Measurements from ENCODE around the gene FAM240A. TPM values are rescaled to one million over a fixed set of nuclear protein-coding genes. Genes with fewer than 3 reads are reported as not detected.

The FAM240A gene
- total RNA-seq, 1 experiment from 2014 or later = not detected

DNA sequence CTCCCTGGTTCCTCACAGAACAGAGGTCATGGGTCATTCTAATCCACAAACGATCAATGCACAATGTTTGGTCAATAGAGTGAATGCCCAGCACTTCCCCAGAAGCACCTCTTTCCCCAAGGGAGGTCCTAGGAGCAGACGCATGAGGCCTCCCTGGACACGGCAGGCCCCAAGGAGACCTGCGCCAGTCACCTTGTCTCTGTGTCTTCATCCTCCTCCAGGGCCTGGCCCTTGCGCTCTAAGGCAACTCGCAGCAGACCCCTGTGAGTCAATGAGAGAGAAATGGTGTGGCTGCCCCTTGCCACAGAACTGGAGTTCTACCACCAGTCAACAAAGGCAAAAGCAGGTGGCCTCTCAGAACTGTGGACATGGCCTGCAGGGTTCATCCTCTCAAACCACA is 63.1 kb downstream of the FAM240A start:
- no peaks in the 10 kb centered on the region for H3K27me3 ChIP-seq
- no peak overlapping the region for H3K4me3 ChIP-seq
- no peak for DNase-seq
- H3K36me3 ChIP-seq = no peaks in the 10 kb centered on the region
- H3K9me3 ChIP-seq = no peaks in the 10 kb centered on the region

Other genes starting within 250 kb of the FAM240A start
- not detected in 2 replicates for gene CCR5, start 241.6 kb upstream of the FAM240A start, total RNA-seq (2014; rRNA removed; shearing (Covaris generic); ENCODE audit: low replicate concordance)
- gene CCRL2, start 205.3 kb upstream of the FAM240A start, total RNA-seq (2014; rRNA removed; shearing (Covaris generic); ENCODE audit: low replicate concordance) = not detected in 2 replicates
- gene LTF, start 147.6 kb upstream of the FAM240A start, total RNA-seq (2014; rRNA removed; shearing (Covaris generic); ENCODE audit: low replicate concordance) = not detected in 2 replicates
- not detected in 2 replicates for gene RTP3, start 114.5 kb upstream of the FAM240A start, total RNA-seq (2014; rRNA removed; shearing (Covaris generic); ENCODE audit: low replicate concordance)
- 0.10 and 0.36 TPM in 2 replicates for gene LRRC2, start 46.2 kb upstream of the FAM240A start, total RNA-seq (2014; rRNA removed; shearing (Covaris generic); ENCODE audit: low replicate concordance)
- gene ALS2CL, start 81.2 kb downstream of the FAM240A start, total RNA-seq (2014; rRNA removed; shearing (Covaris generic); ENCODE audit: low replicate concordance) = 0.69 and 1.2 TPM in 2 replicates
- not detected in 2 replicates for gene TMIE, start 88.9 kb downstream of the FAM240A start, total RNA-seq (2014; rRNA removed; shearing (Covaris generic); ENCODE audit: low replicate concordance)
- gene PRSS50, start 105.3 kb downstream of the FAM240A start, total RNA-seq (2014; rRNA removed; shearing (Covaris generic); ENCODE audit: low replicate concordance) = not detected in 2 replicates

All from MG63 (cell line).